Fibroblast of skin of left biceps (primary cell): Measurements from ENCODE around the gene OARD1.
"Not testable (repeated sequence)": the region's sequence is repeated elsewhere in the genome, so short reads cannot be mapped to it uniquely, and the experiment has no call there.

Experiments used
- DNase-seq, 2 experiments: peaks; one replicate each; pipeline ENCODE4 v3.0.0-alpha.2; 2013; ENCODE audit warnings: low read depth in 2 of 2

OARD1 gene

DNA sequence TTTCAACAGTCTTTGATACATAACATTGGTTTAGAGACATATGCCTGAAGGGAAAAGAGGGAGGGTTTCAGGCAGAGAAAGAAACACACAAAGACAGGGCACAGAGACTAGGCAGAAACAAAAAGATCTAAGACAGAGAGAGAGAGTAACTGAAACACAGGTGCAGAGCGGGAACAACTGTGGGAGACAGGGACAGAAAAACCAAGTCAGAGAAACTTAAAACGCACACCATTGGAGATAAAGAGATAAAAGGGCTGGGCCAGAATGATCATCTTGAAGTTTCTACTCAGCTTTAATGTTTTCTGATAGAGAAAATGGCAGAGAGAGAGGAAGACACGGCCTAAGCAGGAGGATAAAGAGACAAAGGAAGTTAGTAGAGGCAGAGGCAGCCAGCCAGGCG lies 44.9 kb downstream of the OARD1 start:
- DNase-seq = no peak

GRCh38 chr6:41025966-41026530 lies 46.1 kb downstream of the OARD1 start:
- DNase-seq = no peak

- DNase-seq = no peak
Observed at GRCh38 chr6:41023114-41023513, 49.0 kb downstream of the OARD1 start.

DNA sequence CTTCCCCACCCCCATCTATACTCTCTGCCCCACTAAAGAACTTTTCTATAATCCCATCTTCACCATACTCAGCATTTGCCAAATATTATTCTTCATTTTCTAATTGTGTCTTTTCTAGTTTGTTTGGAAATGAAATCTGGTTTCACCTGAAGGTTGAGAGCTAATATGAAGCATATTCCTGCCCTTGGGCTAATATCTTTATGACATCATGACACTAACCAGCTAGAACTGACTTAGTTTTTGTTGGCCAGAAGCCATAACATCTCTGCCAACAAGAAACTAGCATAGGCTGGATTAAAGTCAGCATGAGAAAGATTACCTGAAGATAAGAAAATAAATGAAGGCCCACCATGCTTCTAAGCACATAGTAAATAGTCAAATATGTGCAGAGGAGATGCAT lies 49.9 kb downstream of the OARD1 start:
- DNase-seq = no peak

DNA sequence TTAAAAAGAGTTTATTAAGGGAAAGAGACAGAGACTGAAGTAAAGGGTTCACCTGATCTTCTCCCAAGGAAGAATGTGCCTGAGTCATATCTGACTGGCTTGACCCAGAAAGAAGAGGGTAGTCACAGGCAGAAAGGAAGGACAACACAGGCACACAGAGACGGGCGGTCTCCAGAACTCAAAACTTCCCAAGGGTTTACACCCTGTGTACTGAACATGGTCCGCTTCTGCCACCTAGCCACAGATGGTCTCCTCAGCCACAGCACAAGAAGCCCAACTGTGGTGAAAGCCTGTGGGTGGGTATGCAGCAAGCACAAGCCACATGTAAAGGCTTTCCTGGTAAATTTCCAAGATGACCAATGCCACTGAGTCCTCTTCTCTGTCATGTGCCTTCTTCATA lies 50.3 kb downstream of the OARD1 start:
- no peak for DNase-seq

DNA sequence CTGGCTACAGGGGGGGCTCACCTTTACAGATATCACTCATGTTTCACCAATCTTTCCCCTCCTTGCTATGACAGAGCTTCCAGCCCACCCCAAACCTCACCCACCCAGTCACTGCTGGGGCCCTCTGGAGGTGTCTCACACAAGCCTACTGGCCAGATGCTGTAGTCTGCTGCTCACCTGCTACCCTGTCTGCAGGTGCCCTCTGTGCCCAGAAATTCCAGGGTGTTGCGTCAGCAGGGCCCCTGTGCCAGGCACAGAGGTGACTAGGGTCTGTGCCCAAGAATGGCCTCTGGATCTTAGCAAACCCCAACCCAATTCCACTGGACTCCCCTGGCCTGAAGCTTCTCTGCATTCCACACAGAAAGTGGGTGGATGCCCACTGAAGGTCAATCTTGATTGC lies 54.5 kb downstream of the OARD1 start:
- no peak for DNase-seq

- not testable (repeated sequence) for DNase-seq
Observed at GRCh38 chr6:41015860-41016259, 56.3 kb downstream of the OARD1 start.

GRCh38 chr6:41014780-41015179 lies 57.4 kb downstream of the OARD1 start:
- no peak for DNase-seq
